HG02981 (cell line): ENCODE data around the gene ZSCAN30.

Source experiments
- ATAC-seq: cut with Tn5 transposase; IDR thresholded peaks from one replicate; pipeline ENCODE4 v1.9.1; 2021; ENCODE audit warnings: mild to moderate bottlenecking, moderate library complexity; ENCODE audit not compliant: unreplicated experiment

ZSCAN30 gene

GRCh38 chr18:35290094-35290735 lies at the start of gene ZSCAN30:
TSS of gene ZSCAN30 (minus strand) at chr18:35290229. CDS start at chr18:35264352, 25,877 bp downstream.
- peak; percentile 92 for ATAC-seq

GRCh38 chr18:35337286-35337685 lies 47.3 kb upstream of the ZSCAN30 start:
- ATAC-seq = no peak

GRCh38 chr18:35335866-35336265 lies 45.8 kb upstream of the ZSCAN30 start:
- no peak for ATAC-seq

GRCh38 chr18:35334821-35335220 lies 44.8 kb upstream of the ZSCAN30 start:
- no peak for ATAC-seq

GRCh38 chr18:35334212-35334611 lies 44.2 kb upstream of the ZSCAN30 start:
- ATAC-seq = no peak

GRCh38 chr18:35331367-35332087 lies 41.5 kb upstream of the ZSCAN30 start:
- ATAC-seq = no peak

GRCh38 chr18:35328868-35329267 lies 38.8 kb upstream of the ZSCAN30 start:
- ATAC-seq = no peak

GRCh38 chr18:35326695-35327387 lies 36.8 kb upstream of the ZSCAN30 start:
- ATAC-seq = no peak

- ATAC-seq = no peak
Measured at GRCh38 chr18:35324926-35325655, 35.1 kb upstream of the ZSCAN30 start.

GRCh38 chr18:35322486-35323458 lies 32.7 kb upstream of the ZSCAN30 start:
- no peak for ATAC-seq

GRCh38 chr18:35311496-35311895 lies 21.5 kb upstream of the ZSCAN30 start:
- ATAC-seq = no peak

GRCh38 chr18:35306588-35307250 lies 16.7 kb upstream of the ZSCAN30 start:
- ATAC-seq = no peak

- ATAC-seq = no peak
Measured at GRCh38 chr18:35303610-35304009, 13.6 kb upstream of the ZSCAN30 start.

- ATAC-seq = no peak
Measured at GRCh38 chr18:35296060-35296459, 6.0 kb upstream of the ZSCAN30 start.

- ATAC-seq = no peak
Measured at GRCh38 chr18:35291166-35291565, 1.1 kb upstream of the ZSCAN30 start.

- ATAC-seq = peak; percentile 30
Measured at GRCh38 chr18:35289727-35290093, 319 bp downstream of the ZSCAN30 start.

GRCh38 chr18:35289293-35289692 lies 736 bp downstream of the ZSCAN30 start:
- no peak for ATAC-seq

- no peak for ATAC-seq
Measured at GRCh38 chr18:35284841-35285240, 5.2 kb downstream of the ZSCAN30 start.

- no peak for ATAC-seq
Measured at GRCh38 chr18:35283923-35284794, 5.9 kb downstream of the ZSCAN30 start.
